Activated CD4-positive, alpha-beta T cell treated with anti-CD3 and anti-CD28 coated beads, Interleukin-2, Interleukin-6, amounts not matched to agents 100 ng/mL and 50 ng/mL, durations not matched to agents 16 hours and 8 hours (primary cell): ENCODE results near the gene FBLN2.
"Not testable (repeated sequence)": the region's sequence is repeated elsewhere in the genome, so short reads cannot be mapped to it uniquely, and the experiment has no call there.

Experiments
- DNase-seq: peaks from one replicate; pipeline ENCODE4 v3.0.0-alpha.2; 2020

Gene FBLN2

DNA sequence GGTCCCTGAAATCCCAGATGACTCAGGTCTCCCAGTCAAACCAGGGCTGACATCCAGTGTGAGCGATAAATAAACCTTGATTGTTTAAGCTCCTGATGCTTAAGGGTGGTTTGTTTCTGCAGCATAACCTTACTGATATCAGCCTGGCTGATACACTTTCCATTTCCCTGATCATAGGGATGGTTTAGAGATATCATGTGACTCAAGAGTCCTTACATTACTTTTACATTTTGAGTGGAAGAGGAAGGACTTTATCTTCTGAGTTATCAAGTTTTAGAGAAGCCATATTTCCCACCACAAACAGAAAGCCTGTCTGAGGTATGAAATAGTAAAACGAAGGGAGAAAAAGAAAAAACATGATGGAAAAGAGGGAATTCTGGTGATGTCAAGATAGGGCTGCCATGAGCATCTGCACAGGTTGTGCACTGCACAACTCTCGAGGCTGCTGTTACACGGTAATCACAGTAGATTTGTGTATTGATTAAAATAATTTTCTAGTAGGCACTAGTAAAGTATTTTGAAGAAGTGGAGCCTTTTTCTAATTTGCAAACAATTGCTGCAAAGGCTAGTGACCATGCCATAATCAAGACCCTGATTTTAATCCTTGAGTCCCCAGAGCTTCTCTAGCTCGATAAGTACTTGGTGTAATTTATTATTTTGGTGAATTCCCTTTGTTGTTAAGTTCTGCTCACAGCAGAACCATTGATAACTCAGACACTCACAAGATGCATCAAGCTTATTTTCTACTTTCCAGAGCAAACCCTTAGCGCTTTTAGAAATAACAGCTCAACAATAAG is 34.1 kb upstream of the FBLN2 start:
- no peak for DNase-seq

GRCh38 chr3:13515786-13516759 is 32.9 kb upstream of the FBLN2 start:
- no peak for DNase-seq

GRCh38 chr3:13516760-13517135 is 32.2 kb upstream of the FBLN2 start:
- no peak for DNase-seq

- DNase-seq: no peak
These were observed 31.5 kb upstream of the FBLN2 start for GRCh38 chr3:13517253-13517977.

- no peak for DNase-seq
These were observed 30.4 kb upstream of the FBLN2 start for GRCh38 chr3:13518516-13518953.

- DNase-seq: no peak
These were observed 29.7 kb upstream of the FBLN2 start for GRCh38 chr3:13519006-13519791.

- no peak for DNase-seq
These were observed 28.5 kb upstream of the FBLN2 start for GRCh38 chr3:13520326-13520880.

DNA sequence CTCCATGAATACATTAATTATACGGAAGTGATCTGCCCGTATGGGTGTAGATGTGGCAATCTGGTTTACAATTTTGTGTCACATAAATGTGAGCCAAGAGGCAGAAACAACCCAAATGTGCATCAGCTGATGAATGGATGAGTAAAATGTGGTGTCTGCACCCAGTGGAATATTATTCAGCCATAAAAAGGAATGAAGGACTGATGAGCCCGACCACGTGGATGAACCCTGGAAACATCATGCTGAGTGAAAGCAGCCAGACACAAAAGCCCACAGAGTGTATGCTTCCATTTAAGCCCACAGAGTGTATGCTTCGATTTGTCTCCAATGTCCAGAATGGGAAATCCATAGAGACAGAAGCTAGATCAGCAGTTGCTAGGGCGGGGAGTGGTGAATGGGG is 27.6 kb upstream of the FBLN2 start:
- DNase-seq: no peak

GRCh38 chr3:13521749-13522148 is 27.2 kb upstream of the FBLN2 start:
- not testable (repeated sequence) for DNase-seq

- no peak for DNase-seq
These were observed 26.7 kb upstream of the FBLN2 start for GRCh38 chr3:13522236-13522635.

- DNase-seq: no peak
These were observed 23.8 kb upstream of the FBLN2 start for GRCh38 chr3:13524979-13525669.

- no peak for DNase-seq
These were observed 22.9 kb upstream of the FBLN2 start for GRCh38 chr3:13525827-13526625.

DNA sequence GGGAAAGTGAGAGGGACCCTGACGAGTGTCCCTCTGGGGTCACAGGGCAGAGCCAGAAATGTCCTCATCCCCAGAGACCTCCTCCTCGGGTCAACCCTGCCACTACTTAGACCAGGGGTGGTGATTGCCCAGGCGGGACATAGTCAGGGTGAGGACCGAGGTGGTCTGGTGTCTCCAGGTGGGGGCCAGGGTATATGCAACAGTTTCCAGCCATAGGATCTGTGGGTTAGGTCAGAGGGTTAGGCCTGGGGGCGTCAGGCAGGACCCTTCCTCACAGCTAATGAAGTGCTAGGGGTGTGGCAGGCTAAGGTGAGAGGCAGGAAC is 22.3 kb upstream of the FBLN2 start:
- no peak for DNase-seq

GRCh38 chr3:13528217-13528867 is 20.6 kb upstream of the FBLN2 start:
- DNase-seq: no peak

DNA sequence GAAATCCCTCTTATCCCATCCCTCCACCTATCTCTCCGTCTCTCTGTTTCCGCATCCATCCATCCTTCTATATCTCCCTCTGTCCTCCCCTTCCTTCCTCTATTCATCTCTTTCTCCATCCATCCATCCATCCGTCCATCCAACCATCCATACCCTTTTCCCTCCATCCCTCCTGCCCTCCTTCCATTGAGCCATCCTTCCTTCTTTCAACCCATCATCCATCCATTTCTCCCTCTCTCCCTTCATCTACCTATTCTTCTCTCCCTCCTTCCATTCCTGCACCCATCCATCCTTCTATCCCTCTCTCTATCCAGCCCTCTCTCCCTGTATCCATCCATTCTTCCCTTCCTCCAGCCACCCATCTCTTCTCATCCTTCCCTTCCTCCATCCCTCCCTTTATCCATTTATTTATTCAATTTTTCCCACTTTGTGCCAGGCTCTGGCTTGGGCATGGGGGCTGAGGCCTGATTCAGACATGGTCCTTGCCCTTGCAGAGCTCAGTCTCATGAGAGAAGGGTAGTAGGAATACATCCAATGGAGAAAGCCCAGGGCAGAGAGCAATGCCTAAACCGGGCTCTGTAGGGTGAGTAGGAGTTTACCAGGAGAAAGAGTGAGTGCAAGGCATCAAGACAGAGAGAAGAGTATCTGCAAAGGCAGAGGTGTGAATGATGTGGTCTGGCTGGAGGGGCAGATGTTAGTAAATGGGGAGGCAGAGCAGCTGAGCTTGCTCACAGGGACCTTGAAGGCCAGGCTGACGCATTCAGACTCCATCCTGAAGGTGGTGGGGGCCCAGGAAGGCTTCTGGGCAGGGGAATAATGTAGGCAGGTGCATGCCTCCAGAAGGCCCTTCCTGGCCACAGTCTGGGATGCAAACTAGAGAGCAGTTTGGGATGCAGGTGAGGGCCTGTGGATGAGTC is 19.5 kb upstream of the FBLN2 start:
- no peak for DNase-seq

- DNase-seq: no peak
These were observed 18.5 kb upstream of the FBLN2 start for GRCh38 chr3:13530241-13531009.

GRCh38 chr3:13532085-13532484 is 16.8 kb upstream of the FBLN2 start:
- no peak for DNase-seq

DNA sequence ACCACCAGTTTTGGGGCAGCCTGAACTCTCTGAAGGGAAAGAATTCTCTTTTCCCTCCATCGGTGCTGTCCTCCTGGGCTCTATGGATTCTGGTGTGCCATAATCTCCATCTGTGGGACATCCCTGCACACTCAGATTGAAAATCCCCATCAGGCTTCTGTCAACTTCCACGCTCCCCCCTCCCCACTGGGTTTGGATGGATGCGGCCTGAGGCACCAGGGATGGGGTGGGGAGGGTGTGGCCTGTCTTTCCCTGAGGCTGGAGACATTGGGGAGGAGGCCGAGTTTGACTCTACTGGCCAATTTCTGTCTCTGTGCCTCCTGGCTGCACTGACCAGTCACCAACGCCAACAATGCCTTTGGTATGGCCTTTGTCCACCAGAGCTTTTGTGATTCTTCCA is 16.3 kb upstream of the FBLN2 start:
- DNase-seq: no peak
